Measurements from ENCODE around the gene UGT1A5. TPM values are rescaled to one million over a fixed set of nuclear protein-coding genes. Genes with fewer than 3 reads are reported as not detected.

Gene UGT1A5
- total RNA-seq (2014; rRNA removed; shearing (Covaris generic)), result not detected in 2 replicates
- not detected in 2 replicates for total RNA-seq (2022)
- percentile 20 among the genes with signal in this experiment for Bru-seq, nascent RNA
- not detected for BruChase-seq, experiment 1, labeled RNA remaining after a 6-hour chase
- not detected for BruChase-seq, experiment 2, labeled RNA remaining after a 2-hour chase
- long read RNA-seq, result 0 reads

DNA sequence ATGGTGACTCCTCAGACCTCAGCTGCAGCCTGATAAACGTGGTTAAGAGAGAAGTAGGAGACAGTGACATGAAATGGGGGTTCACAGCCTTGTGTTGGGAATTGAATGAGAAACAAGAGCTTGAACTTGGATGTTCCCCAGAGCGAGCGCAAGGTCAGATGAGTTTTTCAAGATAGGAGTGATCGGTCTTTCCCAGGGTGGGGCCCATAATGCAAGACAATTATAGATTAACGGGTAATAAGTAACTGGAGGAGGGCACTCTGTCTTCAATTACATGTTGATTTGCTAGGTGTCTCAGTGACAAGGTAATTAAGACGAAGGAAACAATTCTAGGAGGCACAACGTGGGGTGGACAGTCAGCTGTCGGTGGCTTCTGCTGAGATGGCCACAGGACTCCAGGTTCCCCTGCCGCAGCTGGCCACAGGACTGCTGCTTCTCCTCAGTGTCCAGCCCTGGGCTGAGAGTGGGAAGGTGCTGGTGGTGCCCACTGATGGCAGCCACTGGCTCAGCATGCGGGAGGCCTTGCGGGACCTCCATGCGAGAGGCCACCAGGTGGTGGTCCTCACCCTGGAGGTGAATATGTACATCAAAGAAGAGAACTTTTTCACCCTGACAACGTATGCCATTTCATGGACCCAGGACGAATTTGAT, at the start of gene UGT1A5:
Gene UGT1A5, plus strand, starts transcription at position 297 of the 651 bp plus-strand sequence. Its CDS starts 85 bp downstream, at position 382.
- H3K4me2 ChIP-seq (ENCODE audit: low read length), result no peak within 1 kb of the TSS
- no TSS peak for BruUV-seq (replicated peaks)
- TF ChIP-seq EZH2phosphoT487 (IDR thresholded peaks at IDR 0.05; ENCODE audit: borderline replicate concordance, low read depth, low read length), result no peak
- TF ChIP-seq, protein P1, sequence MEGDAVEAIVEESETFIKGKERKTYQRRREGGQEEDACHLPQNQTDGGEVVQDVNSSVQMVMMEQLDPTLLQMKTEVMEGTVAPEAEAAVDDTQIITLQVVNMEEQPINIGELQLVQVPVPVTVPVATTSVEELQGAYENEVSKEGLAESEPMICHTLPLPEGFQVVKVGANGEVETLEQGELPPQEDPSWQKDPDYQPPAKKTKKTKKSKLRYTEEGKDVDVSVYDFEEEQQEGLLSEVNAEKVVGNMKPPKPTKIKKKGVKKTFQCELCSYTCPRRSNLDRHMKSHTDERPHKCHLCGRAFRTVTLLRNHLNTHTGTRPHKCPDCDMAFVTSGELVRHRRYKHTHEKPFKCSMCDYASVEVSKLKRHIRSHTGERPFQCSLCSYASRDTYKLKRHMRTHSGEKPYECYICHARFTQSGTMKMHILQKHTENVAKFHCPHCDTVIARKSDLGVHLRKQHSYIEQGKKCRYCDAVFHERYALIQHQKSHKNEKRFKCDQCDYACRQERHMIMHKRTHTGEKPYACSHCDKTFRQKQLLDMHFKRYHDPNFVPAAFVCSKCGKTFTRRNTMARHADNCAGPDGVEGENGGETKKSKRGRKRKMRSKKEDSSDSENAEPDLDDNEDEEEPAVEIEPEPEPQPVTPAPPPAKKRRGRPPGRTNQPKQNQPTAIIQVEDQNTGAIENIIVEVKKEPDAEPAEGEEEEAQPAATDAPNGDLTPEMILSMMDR (conservative IDR thresholded peaks at IDR 0.05; ENCODE audit: low read length), result no peak
- H3K79me2 ChIP-seq (ENCODE audit: insufficient read depth, low read depth, low read length), result no peaks in the 10 kb centered on the region
- ChIA-PET CTCF (ENCODE audit: unreplicated experiment) (no interaction called here), POLR2A (no interaction called here)
- H3K4me3 ChIP-seq (ENCODE audit: low read depth, low read length, poor library complexity, severe bottlenecking), result no peak within 1 kb of the TSS
- no peaks in the 10 kb centered on the region for H3K36me3 ChIP-seq (ENCODE audit: insufficient read depth, low read length)
- no peaks in the 10 kb centered on the region for H4K20me1 ChIP-seq (ENCODE audit: insufficient read depth, low read length)
- H2AFZ ChIP-seq (ENCODE audit: low read length), result no peak within 1 kb of the TSS
- no peaks in the 10 kb centered on the region for H3K4me1 ChIP-seq (ENCODE audit: insufficient read depth, low read length, poor library complexity, severe bottlenecking)
- intact Hi-C loops (cut with micrococcal nuclease; ENCODE audit: unreplicated experiment), result loop anchor here (5.0 kb wide), 1 partner anchor 120 kb away; no protein-coding TSS in a partner anchor
- H3K9me3 ChIP-seq (ENCODE audit: low read length), result no peaks in the 10 kb centered on the region
- DNase-seq (ENCODE audit: low spot score), result no peak
- no peaks in the 10 kb centered on the region for H3K9me2 ChIP-seq (ENCODE audit: insufficient read depth, low read length)
- H3K27ac ChIP-seq (ENCODE audit: low read depth, low read length, poor library complexity, severe bottlenecking), result no peak within 1 kb of the TSS

DNA sequence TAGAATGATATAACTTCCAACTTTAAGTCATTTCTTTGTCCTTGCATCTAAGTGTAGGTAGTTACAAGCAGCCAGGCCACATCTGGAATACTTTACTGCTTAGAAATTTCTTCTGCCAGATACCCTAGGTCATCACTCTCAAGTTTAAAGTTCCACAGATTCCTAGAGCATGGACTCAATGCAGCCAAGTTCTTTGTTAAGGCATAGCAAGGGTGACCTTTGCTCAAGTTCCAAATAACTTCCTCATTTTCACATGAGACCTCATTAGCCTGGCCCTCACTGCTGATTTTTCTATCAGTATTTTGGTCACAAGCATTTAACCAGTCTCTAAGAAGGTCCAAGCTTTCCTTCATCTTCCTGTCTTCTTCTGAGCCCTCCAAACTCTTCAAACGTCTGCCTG, 48.8 kb upstream of the UGT1A5 start:
- no peak overlapping the region for H2AFZ ChIP-seq (ENCODE audit: low read length)
- no peaks in the 10 kb centered on the region for H3K9me3 ChIP-seq (ENCODE audit: low read length)
- no peak overlapping the region for H3K4me2 ChIP-seq (ENCODE audit: low read length)
- BruUV-seq (replicated peaks), result no TSS peak
- intact Hi-C loops (cut with micrococcal nuclease; ENCODE audit: unreplicated experiment), result no loop called here
- no peaks in the 10 kb centered on the region for H4K20me1 ChIP-seq (ENCODE audit: insufficient read depth, low read length)
- H3K4me3 ChIP-seq (ENCODE audit: low read depth, low read length, poor library complexity, severe bottlenecking), result no peak overlapping the region
- peaks cover 3% of the 10 kb centered on the region; the same call in 1 of the 2 replicates for H3K9me2 ChIP-seq (ENCODE audit: insufficient read depth, low read length)
- POLR2A ChIA-PET, result no interaction called here
- CTCF ChIA-PET (ENCODE audit: unreplicated experiment), result no interaction called here
- H3K27ac ChIP-seq (ENCODE audit: low read depth, low read length, poor library complexity, severe bottlenecking), result no peak overlapping the region
- no peaks in the 10 kb centered on the region for H3K79me2 ChIP-seq (ENCODE audit: insufficient read depth, low read depth, low read length)
- H3K4me1 ChIP-seq (ENCODE audit: insufficient read depth, low read length, poor library complexity, severe bottlenecking), result no peaks in the 10 kb centered on the region
- DNase-seq (ENCODE audit: low spot score), result no peak
- TF ChIP-seq EZH2phosphoT487 (IDR thresholded peaks at IDR 0.05; ENCODE audit: borderline replicate concordance, low read depth, low read length), result no peak
- TF ChIP-seq, protein P1 (conservative IDR thresholded peaks at IDR 0.05; ENCODE audit: low read length), result no peak
- no peaks in the 10 kb centered on the region for H3K36me3 ChIP-seq (ENCODE audit: insufficient read depth, low read length)

All from OCI-LY7 (cell line).